Liver (tissue), 9 donors: ENCODE results near the gene LMTK2. TPM values are rescaled to one million over a fixed set of nuclear protein-coding genes. Genes with fewer than 3 reads are reported as not detected.

Source experiments
- DNase-seq: peaks from one replicate; pipeline ENCODE4 v3.0.0-alpha.2; 2017; ENCODE audit warnings: low spot score
- H3K27ac ChIP-seq, 2 donors: one replicate each; pipeline ENCODE4 v1.7.0; 2013; ENCODE audit warnings: inconsistent platforms in 2 of 2, low read length in 2 of 2, control low read depth in 1 of 2, low read depth in 1 of 2, mild to moderate bottlenecking in 1 of 2
- H3K27me3 ChIP-seq, 4 donors: one replicate each; pipeline versions ENCODE4 v1.6.1 to v1.7.0; 2013; ENCODE audit warnings: low read length in 3 of 4, inconsistent platforms in 1 of 4, mild to moderate bottlenecking in 1 of 4, moderate library complexity in 1 of 4; ENCODE audit not compliant: control insufficient read depth in 4 of 4, insufficient read depth in 4 of 4
- H3K36me3 ChIP-seq, 4 donors: one replicate each; pipeline versions ENCODE4 v1.6.1 to v1.7.0; 2013; ENCODE audit warnings: low read length in 3 of 4, mild to moderate bottlenecking in 3 of 4, low read depth in 1 of 4, moderate library complexity in 1 of 4; ENCODE audit not compliant: control insufficient read depth in 4 of 4, insufficient read depth in 3 of 4
- H3K4me1 ChIP-seq, 4 donors: one replicate each; pipeline versions ENCODE4 v1.6.1 to v1.7.0; 2013; ENCODE audit warnings: low read length in 3 of 4, mild to moderate bottlenecking in 3 of 4, moderate library complexity in 1 of 4; ENCODE audit not compliant: control insufficient read depth in 4 of 4, insufficient read depth in 4 of 4
- H3K4me3 ChIP-seq, 3 donors: one replicate each; pipeline versions ENCODE4 v1.6.1 to v1.7.0; 2013; ENCODE audit warnings: low read length in 3 of 3, control low read depth in 1 of 3, low read depth in 1 of 3, mild to moderate bottlenecking in 1 of 3
- H3K9ac ChIP-seq, 2 donors: one replicate each; pipeline ENCODE4 v1.7.0; 2013; ENCODE audit warnings: low read length in 2 of 2, mild to moderate bottlenecking in 2 of 2, moderate library complexity in 2 of 2, control low read depth in 1 of 2, low read depth in 1 of 2
- H3K9me3 ChIP-seq, 4 donors: one replicate each; pipeline versions ENCODE4 v1.6.1 to v1.7.0; 2013; ENCODE audit warnings: low read length in 3 of 4; ENCODE audit not compliant: control insufficient read depth in 4 of 4
- ATF3 ChIP-seq: IDR thresholded peaks from 2 replicates; pipeline ENCODE4 v1.6.1; 2016; ENCODE audit warnings: antibody characterized with exemption
- EGR1 ChIP-seq, 2 donors: IDR thresholded peaks; 2 replicates each; pipeline ENCODE4 v1.6.1; 2016 to 2018; ENCODE audit warnings: antibody characterized with exemption in 2 of 2, low read depth in 2 of 2
- FOXA1 ChIP-seq: IDR thresholded peaks from 2 replicates; pipeline ENCODE4 v1.6.1; 2016; ENCODE audit warnings: antibody characterized with exemption
- FOXA2 ChIP-seq: IDR thresholded peaks from 2 replicates; pipeline ENCODE4 v1.6.1; 2016; ENCODE audit warnings: antibody characterized with exemption
- GABPA ChIP-seq, 2 donors: IDR thresholded peaks in 1 of 2; conservative IDR thresholded peaks in 1 of 2; 2 replicates each; pipeline ENCODE4 v1.6.1; 2016; ENCODE audit warnings: antibody characterized with exemption in 2 of 2, mild to moderate bottlenecking in 1 of 2, moderate library complexity in 1 of 2
- HNF4A ChIP-seq, 2 donors: conservative IDR thresholded peaks; 2 replicates each; pipeline ENCODE4 v1.6.1; 2016; ENCODE audit warnings: antibody characterized with exemption in 2 of 2, mild to moderate bottlenecking in 2 of 2
- HNF4G ChIP-seq: IDR thresholded peaks from 2 replicates; pipeline ENCODE4 v1.6.1; 2016; ENCODE audit warnings: antibody characterized with exemption
- JUND ChIP-seq, 2 donors: IDR thresholded peaks; 2 replicates each; pipeline ENCODE4 v1.6.1; 2016; ENCODE audit warnings: antibody characterized with exemption in 2 of 2
- RAD21 ChIP-seq, 2 donors: IDR thresholded peaks; 2 replicates each; pipeline ENCODE4 v1.6.1; 2016; ENCODE audit warnings: antibody characterized with exemption in 2 of 2, mild to moderate bottlenecking in 2 of 2
- REST ChIP-seq: IDR thresholded peaks from 2 replicates; pipeline ENCODE4 v1.6.1; 2016; ENCODE audit warnings: antibody characterized with exemption, mild to moderate bottlenecking
- RXRA ChIP-seq, 2 donors: IDR thresholded peaks; 2 replicates each; pipeline ENCODE4 v1.6.1; 2017 to 2018; ENCODE audit warnings: antibody characterized with exemption in 2 of 2, mild to moderate bottlenecking in 1 of 2
- SP1 ChIP-seq: IDR thresholded peaks from 2 replicates; pipeline ENCODE4 v1.6.1; 2018; ENCODE audit warnings: antibody characterized with exemption, mild to moderate bottlenecking
- TAF1 ChIP-seq: conservative IDR thresholded peaks from 2 replicates; pipeline ENCODE4 v1.6.1; 2016; ENCODE audit warnings: antibody characterized with exemption, mild to moderate bottlenecking
- YY1 ChIP-seq: IDR thresholded peaks from 2 replicates; pipeline ENCODE4 v1.6.1; 2016; ENCODE audit warnings: antibody characterized with exemption, mild to moderate bottlenecking
- WGBS: extraction: QIAGEN DNeasy Blood & Tissue Kit; methylation state at CpG from one replicate; pipeline ENCODE4 v1.1.7; 2013; 5-methylcytosine and 5-hydroxymethylcytosine counted together
- polyA plus RNA-seq, 2 donors: library from polyadenylated mRNA; stranded (reverse) in 1 of 2; unstranded in 1 of 2; fragments of 200-250 nt in 1 of 2; fragments of >200 nt in 1 of 2; fragmentation: Nextera tagmentation in 1 of 2; extraction: Ambion mirVana in 1 of 2; gene quantifications; one replicate each; pipeline versions ENCODE4 v1.2.1 to v1.2.3, GENCODE V29; 2013 to 2015
- total RNA-seq, 2 donors: library from RNA; depleted of rRNA; stranded (reverse); fragments of >200 nt; gene quantifications; one replicate each; pipeline ENCODE4 v1.2.3, GENCODE V29; 2014
- donor health status: healthy.
- donor health status: healthy.
- donor health status: healthy.
- donor health status: healthy.
- donor health status: healthy.

LMTK2 gene
- total and polyA plus RNA-seq, 4 donors = 3.1 to 14.3 (median 9.0) TPM

DNA sequence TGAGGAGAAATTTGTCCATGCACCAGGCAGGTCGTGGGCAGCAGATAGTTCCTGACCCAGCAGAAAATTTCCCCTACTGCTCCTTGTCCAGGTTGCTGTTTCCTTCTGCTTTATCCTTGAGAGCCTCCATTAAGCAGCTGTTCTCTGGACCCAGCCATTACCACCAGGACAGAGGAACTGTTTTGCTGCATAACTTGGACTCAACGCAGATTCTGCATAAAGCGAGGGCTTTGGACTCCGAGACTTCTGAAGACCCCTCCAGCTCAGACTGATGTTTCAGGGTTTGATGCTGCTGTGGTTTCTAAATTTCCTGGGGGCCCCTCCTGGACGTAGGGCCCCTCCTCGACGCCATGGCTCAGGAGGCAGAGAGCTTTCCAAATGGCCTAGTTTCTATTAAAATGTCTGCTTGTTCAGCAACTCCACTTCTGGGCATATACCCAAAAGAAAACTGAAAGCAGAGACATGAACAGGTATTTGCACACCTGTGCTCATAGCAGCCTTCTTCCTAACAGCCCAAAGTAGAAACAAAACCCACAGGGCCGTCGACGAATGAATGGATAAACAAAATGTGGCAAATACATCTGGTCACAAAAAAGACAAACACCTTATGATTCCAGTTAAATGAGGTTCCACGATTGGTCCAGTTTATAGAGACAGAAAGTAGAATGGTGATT is 28.3 kb upstream of the LMTK2 start:
- 83% methylated on average over 11 of the region's 11 CpGs for WGBS
- H3K4me3 ChIP-seq = no peak overlapping the region
- peaks cover 0 to 2% (median 0%) of the 10 kb centered on the region in 4 donors for H3K9me3 ChIP-seq
- H3K9ac ChIP-seq = no peak overlapping the region
- DNase-seq = no peak
- no peaks in the 10 kb centered on the region for H3K27me3 ChIP-seq
- TF ChIP-seq EGR1 (IDR thresholded peaks at IDR 0.05; ENCODE audit: low read depth in 2 of 2) = no peak
- TF ChIP-seq SP1 = no peak
- TF ChIP-seq FOXA1 = no peak
- TF ChIP-seq RAD21 (IDR thresholded peaks at IDR 0.05) = no peak
- no peak for TF ChIP-seq HNF4G
- no peak for TF ChIP-seq REST
- no peak for TF ChIP-seq GABPA (IDR thresholded peaks at IDR 0.05 in 1 of 2, conservative IDR thresholded peaks at IDR 0.05 in 1 of 2)
- no peak for TF ChIP-seq RXRA (IDR thresholded peaks at IDR 0.05)
- TF ChIP-seq YY1 = no peak
- TF ChIP-seq JUND (IDR thresholded peaks at IDR 0.05) = no peak
- TF ChIP-seq FOXA2 = no peak
- TF ChIP-seq HNF4A (conservative IDR thresholded peaks at IDR 0.05) = no peak
- TF ChIP-seq ATF3 = no peak
- H3K27ac ChIP-seq = no peak overlapping the region
- H3K36me3 ChIP-seq = no peaks in the 10 kb centered on the region
- no peaks in the 10 kb centered on the region for H3K4me1 ChIP-seq

DNA sequence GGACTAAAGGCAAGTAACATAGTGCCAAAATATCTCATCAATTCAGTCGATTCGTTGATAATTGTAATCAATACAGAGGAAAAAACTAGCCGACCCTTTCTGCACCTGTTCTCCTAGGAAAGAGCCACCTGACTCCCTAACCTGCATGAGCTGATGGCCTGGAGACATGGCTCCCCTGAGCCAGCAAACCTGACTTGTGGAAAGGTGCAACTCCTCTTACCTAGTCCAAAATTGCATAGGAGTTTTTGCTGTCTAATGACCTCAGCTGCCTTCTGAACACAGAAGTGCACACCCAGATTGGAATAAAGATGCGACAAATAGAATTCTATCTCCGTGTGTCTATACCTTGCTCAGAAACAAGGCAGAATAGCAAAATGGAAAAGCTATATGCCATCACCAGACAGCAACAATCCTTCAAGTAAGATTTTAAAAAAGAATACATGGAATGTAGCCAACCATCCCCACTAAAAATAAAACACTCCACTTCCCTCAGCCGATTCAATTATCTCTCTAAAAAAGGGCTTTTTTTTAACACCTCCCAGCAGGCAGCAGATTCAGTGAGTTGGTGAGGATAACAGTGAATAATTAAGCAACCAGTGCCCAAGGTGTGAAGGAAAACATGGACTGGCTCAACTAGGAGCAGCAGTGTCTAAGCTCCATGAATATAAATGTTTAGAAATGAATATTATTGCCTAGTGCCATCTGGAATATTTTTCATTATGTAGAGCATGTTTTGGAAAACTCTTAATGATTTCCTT is 26.6 kb upstream of the LMTK2 start:
- no peaks in the 10 kb centered on the region for H3K36me3 ChIP-seq
- H3K4me3 ChIP-seq = no peak overlapping the region
- DNase-seq = no peak
- no peak overlapping the region for H3K27ac ChIP-seq
- TF ChIP-seq FOXA2 = no peak
- H3K27me3 ChIP-seq = no peaks in the 10 kb centered on the region
- H3K9ac ChIP-seq = no peak overlapping the region
- H3K9me3 ChIP-seq = peaks cover 0 to 2% (median 0%) of the 10 kb centered on the region in 4 donors
- no peaks in the 10 kb centered on the region for H3K4me1 ChIP-seq
- WGBS = 63% methylated on average over 6 of the region's 6 CpGs

- no peaks in the 10 kb centered on the region for H3K9me3 ChIP-seq
- DNase-seq = no peak
- no peaks in the 10 kb centered on the region for H3K4me1 ChIP-seq
- 73% methylated on average over 7 of the region's 7 CpGs for whole genome bisulfite sequencing
- H3K36me3 ChIP-seq = no peaks in the 10 kb centered on the region
- H3K27ac ChIP-seq = no peak overlapping the region
- H3K27me3 ChIP-seq = no peaks in the 10 kb centered on the region
- H3K9ac ChIP-seq = no peak overlapping the region
- TF ChIP-seq RAD21 (IDR thresholded peaks at IDR 0.05) = no peak
- TF ChIP-seq FOXA1 = no peak
- no peak for TF ChIP-seq HNF4G
- no peak for TF ChIP-seq ATF3
- no peak for TF ChIP-seq YY1
- no peak for TF ChIP-seq HNF4A (conservative IDR thresholded peaks at IDR 0.05)
- TF ChIP-seq TAF1 = no peak
- no peak for TF ChIP-seq REST
- no peak for TF ChIP-seq FOXA2
- no peak for TF ChIP-seq RXRA (IDR thresholded peaks at IDR 0.05)
- no peak overlapping the region for H3K4me3 ChIP-seq
Observed at GRCh38 chr7:98081319-98081718, 25.3 kb upstream of the LMTK2 start.
